Adipose tissue (tissue), 3 donors: ENCODE results near the gene ZNF641. TPM values are rescaled to one million over a fixed set of nuclear protein-coding genes. Genes with fewer than 3 reads are reported as not detected.

Experiments used
- H3K27ac ChIP-seq: one replicate; pipeline ENCODE4 v1.5.1; 2013; ENCODE audit warnings: low read depth, low read length
- WGBS, 3 donors: extraction: QIAGEN DNeasy Blood & Tissue Kit; methylation state at CpG; one replicate each; pipeline ENCODE4 v1.1.7; 2013; 5-methylcytosine and 5-hydroxymethylcytosine counted together
- polyA plus RNA-seq, 3 donors: library from polyadenylated mRNA; stranded (reverse); fragments of 200-250 nt; gene quantifications; one replicate each; pipeline ENCODE4 v1.2.3, GENCODE V29; 2013
- donor health status: healthy with polysubstance abuse.
- donor health status: Bipolar disorder and iron deficiency.
- donor health status: healthy.

Gene ZNF641
- polyA plus RNA-seq: 1 to 10 TPM; 6.8 to 9.9 (median 8.1) TPM

DNA sequence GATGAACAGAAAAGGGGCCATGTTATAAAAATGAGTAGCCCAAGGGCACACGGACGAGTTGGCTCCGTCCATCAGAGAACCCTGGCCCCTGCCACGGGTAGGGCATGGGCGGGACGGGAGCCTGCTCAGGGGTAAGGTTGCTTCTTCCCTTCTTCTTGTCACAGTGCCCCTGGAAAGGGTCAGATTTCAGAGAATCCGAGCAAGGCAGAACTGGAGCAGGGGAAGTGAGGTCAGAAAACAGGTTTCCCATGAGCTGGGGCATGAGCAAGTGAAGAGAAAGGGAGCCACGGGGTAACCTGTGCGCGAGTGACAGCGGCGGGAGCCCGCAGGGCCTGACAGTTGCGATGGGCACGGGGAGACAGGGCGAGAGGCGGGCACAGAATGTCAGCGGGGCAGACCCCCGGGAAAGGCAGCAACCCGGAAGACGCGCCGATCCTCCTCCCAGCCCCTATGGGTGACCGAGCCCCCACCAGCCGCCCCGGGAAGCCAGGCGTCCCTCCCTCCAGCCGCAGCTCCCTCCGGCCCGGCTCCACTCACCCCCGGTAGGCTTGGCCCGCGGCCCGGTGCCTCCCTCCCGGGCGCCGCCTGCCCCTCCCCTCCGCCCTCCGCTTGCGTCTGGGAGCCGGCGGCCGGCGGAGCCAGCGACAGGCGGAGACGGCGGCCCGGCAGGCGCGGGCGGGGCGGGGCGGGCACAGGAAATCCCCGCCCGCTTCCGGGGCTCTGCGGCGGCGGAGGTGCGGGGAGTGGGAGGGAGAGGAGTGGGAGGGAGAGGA, at the start of gene ZNF641:
Gene ZNF641, minus strand, starts transcription at position 671 of the 773 bp plus-strand sequence. CDS start 2,829 bp downstream, outside the sequence.
- 0% methylated on average over 36 to 61 of the region's 61 CpGs for WGBS, 3 donors

DNA sequence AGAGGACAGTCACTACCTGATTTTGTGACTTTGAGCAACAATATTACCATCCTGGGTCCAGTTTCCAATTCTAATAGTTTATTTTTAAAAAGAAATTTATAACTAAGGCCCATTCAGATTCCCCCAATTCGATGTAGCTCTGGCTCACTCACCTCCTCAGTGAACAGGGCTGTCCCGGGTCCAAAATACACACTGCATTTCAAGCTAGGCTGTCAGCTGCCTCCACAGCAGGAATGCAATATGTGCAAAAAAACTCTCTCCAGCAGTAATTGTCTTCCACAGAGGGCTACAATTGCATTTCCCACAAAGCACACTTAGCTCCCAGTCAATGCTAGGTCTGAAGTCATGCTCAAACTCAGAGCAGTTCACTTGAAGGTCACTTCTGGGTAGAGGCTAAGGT, 39.3 kb upstream of the ZNF641 start:
- 36 to 53% (median 42%) methylated on average over 2 of the region's 2 CpGs for WGBS, 3 donors

More for the DNA sequence above, at the start of gene ZNF641:
- peak within 1 kb of the TSS; percentile 56 for H3K27ac ChIP-seq

DNA sequence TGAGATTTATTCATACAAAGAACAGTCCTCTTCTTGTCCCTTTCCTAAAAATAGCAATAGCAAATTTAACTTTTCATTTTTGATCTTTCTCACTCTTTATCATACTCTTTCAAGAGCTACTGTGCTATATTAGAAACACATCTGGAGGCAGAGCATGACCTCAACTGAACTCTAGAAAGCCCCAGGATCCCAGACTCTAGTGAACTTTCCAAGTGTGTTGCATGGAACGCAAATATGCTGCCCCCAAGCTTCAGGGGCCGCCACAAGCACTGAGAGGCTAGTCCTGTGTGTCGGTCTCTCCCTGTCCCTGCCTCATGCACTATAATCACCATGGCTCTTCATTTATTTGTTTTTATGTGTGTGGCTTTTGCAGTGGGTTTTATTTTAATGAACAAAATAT, 38.7 kb upstream of the ZNF641 start:
- WGBS, 3 donors: 51 to 69% (median 62%) methylated on average over 3 of the region's 3 CpGs
- no peak overlapping the region for H3K27ac ChIP-seq

More for the DNA sequence above, 39.3 kb upstream of the ZNF641 start:
- no peak overlapping the region for H3K27ac ChIP-seq

DNA sequence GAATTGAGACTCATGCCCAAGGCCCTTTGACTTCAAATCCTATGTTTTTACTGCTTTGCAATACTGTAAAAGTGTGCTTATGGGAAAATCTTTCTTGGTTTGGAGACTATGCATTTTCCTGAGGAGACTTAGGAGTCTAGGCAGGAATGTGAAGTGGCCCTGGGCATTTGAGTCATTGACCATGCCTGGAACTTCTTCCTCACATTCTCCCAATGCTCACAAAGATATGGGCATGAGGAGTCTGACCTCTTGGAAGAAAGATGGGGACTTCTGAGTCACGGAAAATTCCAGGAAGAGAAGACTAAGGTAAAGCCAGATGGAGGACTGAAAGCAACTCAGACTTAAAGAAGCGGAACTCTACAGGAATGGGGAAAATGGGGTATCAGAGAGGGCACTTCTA, 38.2 kb upstream of the ZNF641 start:
- WGBS, 3 donors: 81 to 84% (median 82%) methylated on average over 2 of the region's 2 CpGs
- H3K27ac ChIP-seq: no peak overlapping the region

DNA sequence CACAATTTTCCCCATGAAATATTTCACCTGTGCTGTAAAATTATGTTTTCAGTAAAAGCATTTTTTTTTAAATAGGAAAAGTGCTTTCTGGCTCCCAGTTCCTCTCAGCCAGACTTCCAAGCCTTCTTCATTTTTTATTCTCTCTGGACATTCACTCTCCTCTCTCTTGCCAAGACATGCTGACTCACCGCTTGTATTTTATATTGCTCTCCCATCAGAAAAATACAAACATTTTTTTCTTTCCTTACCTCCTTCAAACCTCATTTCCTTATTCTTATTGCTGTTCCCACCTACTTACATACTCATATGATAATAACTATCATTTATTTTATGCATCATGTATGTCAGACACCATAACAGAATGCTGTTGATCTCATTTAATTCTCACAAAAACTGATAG, 37.7 kb upstream of the ZNF641 start:
- H3K27ac ChIP-seq: no peak overlapping the region
- 48 to 85% (median 55%) methylated on average over 1 of the region's 1 CpG for WGBS, 3 donors

DNA sequence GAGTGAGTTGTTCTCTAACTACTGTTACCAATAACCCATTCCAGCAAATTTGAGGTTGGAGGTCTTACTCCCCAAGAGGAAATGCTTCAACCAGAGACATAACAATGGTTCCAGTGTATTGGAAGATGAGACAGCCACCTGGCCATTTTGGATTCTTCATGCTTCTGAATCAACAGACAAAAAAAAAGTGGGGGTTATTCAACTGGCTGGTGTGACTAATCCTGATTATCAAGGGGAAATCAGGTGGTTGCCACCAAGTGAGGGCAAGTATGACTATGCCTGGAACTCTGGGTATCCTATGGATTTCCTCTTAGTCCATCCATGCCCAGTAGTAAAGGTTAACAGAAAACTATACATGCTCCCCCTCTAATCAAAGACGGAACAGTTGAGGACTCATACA, 29.9 kb upstream of the ZNF641 start:
- no peak overlapping the region for H3K27ac ChIP-seq
- 90 to 100% (median 92%) methylated on average over 1 of the region's 1 CpG for WGBS, 3 donors

DNA sequence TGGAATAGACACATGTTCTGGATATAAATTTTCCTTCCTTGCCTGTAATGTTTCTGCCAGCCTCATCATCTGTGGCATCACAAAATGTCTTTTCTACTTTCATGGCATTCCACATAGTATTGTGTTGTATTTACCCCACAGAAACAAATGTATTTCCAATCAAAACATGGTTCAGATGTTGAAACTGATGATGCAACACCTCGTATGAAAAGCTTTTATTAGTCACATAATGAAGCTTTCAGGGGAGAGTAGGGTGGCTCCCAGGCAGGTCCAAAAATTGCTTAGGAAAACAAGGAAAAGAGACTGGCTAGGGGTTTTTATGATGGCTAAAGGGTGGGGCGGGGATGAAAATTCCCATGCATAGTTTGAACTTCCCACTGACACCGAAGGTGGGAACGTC, 29.1 kb upstream of the ZNF641 start:
- no peak overlapping the region for H3K27ac ChIP-seq
- 36 to 64% (median 58%) methylated on average over 4 of the region's 4 CpGs for WGBS, 3 donors

DNA sequence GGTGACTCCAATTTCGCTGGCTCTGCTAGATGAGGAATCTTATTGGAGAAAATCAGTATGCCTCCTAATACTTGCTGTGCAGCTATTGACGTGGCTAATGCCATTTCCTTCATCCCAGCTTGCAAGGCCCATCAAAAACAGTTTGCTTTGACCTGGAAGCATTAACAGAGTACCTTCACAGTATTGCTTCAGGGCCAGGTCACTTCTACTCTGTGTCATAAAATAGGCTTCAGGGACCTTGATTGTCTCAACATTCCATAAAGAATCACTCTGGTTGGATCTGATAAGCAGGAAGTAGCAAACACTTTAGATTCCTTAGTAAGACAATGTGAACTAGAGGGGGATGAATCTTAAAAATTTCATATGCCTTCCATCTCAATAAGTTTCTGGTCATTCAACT, 26.9 kb upstream of the ZNF641 start:
- WGBS, 3 donors: 47 to 76% (median 65%) methylated on average over 2 of the region's 2 CpGs
- H3K27ac ChIP-seq: no peak overlapping the region

DNA sequence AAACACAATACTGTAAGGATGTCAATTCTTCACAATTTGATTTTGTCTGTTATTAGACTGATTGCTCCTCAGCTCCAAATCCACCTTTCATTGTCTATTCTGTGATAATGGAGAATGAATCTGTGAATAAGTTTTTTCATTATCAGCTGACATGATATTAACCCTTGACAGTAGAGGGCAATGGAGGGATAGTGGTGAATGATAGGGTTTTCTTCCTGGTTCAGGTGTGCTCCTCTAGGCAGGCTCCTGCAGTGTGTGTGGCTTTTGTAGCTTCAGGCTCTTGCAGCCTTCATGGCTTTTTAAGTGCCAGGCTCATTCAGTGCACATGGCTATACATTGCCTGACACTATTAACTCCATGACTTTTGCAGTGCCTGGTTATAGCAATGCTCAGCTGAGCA, 23.4 kb upstream of the ZNF641 start:
- no peak overlapping the region for H3K27ac ChIP-seq

DNA sequence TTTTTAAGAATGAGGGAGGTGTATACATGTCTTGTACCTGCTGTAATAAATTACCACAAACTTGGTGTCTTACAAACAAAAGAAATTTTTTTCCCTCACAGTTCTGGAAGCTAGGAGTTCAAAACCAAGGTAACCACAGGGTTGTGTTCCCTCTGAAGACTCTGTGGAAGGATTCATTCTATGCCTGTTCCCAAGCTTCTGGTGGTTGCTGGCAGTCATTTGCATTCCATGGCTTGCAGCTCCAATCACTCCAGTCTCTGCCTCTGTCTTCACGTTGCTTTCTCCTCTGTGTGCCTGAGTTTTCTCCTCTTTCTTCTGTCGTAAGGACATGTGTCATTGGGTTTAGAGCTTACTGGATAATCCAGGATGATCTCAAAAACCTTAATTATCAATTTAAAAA, 15.4 kb upstream of the ZNF641 start:
- H3K27ac ChIP-seq: no peak overlapping the region
- WGBS, 3 donors: 52 to 72% (median 61%) methylated on average over 2 of the region's 2 CpGs

DNA sequence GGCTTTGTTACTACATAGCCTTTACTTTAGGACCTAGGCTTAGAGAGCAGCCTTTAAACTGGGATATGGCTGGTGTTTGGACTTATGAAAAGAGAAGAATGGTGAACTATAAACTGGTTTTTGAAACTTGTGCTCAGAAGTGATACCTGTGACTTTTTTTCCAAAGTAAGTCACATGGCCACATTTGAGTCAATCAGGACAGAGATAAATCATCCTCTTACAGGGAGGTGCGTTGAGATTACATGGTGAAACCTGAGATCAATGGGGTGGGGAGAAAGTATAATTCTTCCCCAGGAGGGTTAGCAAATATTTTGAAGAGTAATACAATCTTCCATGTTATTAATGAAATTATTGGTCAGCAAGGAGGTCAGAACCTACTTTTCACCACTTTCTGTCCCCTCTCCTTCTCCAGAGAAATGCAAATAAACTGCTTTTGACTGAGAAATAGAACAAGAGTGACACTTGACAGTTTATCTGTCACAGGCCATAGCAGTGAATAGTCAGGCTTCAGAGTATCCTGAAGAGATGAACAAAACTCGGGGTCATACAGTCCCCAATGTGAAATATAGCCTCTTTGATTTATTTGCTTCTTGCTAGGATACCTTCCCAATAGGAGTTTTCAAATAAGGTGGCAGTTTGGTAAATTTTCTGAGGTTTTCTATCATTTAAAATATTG, 11.1 kb upstream of the ZNF641 start:
- 74 to 88% (median 82%) methylated on average over 2 of the region's 2 CpGs for WGBS, 3 donors
- no peak overlapping the region for H3K27ac ChIP-seq

DNA sequence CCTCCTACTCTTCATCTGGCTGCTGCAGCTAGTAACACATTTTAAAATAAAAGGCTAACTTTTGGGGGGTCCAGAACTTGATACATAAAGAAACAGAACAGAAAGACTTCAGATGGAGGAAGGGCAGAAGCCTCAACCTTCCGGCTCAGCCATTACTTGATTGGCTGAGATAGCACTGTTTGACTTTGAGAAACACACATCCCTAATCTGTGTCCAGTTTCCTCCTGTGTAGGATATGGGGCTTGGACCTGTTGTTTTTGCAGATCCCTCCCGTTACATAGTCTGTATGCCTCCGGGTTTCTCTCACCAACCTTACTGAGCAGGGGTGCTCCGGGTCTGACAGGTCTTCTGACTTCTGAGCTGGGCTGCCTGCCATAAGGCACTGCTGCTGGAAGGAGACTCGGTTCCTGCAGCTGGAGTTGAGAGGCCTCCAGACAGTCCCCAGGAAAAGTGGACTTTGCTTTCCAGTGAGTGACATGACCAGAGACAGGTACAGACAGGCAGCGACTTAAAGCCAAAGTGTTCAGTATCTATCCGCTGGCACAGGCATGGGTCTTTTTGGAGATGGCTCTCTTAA, 8.3 kb upstream of the ZNF641 start:
- WGBS, 3 donors: 53 to 87% (median 85%) methylated on average over 7 of the region's 7 CpGs
- no peak overlapping the region for H3K27ac ChIP-seq

DNA sequence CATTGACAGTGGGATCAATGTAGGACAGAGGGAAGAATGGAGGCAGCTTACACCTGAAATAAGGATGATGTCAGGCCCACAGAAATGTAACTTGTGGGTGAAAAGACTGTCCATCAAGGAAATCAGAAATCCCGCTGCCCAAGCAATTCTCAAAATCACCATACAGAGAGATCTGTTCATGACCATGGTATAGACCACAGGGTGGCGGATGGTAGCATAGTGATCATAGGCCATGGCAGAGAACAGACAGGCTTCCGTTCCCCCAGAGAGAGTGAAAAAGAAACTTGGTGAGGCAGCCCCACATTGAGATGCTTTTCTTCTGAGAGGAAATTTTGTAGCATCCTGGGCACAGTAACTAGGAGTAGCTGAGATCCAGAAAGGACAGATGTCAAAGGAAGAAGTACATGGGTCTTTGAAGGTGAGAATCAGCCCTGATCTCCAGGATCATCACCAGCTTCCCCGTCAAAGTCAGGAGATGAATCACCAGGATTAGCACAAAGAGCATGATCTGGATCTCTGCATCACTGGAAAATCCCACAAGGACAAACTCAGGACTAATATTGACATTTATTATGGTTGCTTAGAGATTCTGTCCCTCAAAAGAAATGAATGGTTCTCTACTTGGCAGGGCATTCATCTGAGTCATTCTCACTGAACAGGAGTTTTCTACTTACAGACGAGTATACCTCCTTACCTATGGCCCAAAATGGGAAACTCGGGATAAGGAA, 5.5 kb upstream of the ZNF641 start:
- WGBS, 3 donors: 81 to 92% (median 91%) methylated on average over 6 of the region's 6 CpGs
- H3K27ac ChIP-seq: no peak overlapping the region

DNA sequence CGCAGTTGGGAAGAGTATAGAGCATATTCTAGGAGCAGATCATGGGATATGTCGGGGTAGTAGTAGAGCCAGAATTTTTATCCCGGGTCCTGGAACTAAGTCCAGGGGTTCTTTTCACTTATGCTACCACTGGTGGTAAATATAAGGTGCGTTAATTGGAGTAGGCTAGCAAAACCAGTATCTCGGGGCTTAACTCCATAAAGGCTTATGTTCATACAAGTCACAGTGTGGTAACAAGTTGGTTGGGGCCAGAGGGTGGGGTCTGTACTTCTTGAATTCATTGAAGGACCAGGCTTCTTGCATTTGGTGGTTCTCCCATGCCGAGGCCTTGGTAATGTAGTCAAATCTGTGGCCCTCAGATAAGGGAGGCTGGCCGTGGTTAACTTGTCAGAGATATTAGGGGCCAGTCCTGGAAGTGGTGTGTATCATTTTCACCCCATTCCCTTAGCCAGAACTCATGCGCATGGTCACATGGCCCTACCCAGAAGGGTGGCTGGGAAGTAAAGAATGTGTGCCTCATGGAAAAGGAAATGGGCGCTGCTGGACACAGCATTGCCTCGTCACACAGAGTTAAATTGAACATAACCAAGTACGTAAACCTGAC, 1.5 kb upstream of the ZNF641 start:
- H3K27ac ChIP-seq: no peak overlapping the region
- 67 to 96% (median 94%) methylated on average over 11 of the region's 11 CpGs for WGBS, 3 donors

DNA sequence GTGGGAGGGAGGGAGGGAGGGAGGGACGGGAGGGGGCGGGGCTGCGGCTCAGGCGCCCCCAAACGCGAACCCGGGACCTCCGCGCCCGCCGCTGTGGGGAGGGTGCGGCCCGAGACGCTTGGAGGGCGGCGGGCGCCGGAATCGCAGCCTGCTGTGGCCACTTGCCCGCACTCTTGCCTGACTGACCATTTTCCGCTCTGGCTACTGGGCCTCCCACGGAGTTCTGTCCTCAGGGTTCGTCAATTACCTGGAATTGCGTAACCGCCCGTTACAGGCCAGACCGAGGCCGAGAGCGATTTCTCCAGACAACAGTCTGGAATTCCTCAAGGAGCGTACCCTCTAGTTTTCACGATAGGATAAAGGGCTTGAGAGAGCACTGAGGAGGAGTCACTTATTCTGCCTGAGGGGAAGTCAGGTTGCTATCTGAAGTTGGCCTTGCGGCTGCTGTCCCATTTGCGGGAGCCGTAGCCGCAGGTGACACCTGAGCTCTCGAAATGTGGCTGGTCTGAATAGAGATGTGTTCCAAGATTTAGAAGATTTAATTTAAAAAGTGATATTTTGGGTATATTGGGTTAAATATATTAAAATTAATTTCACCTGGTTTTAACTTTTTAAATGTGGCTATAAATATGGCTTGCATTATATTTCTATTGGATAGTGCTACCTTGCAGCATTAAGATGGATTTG, 446 bp upstream of the ZNF641 start:
- WGBS, 3 donors: 1% methylated on average over 33 to 35 of the region's 36 CpGs
- H3K27ac ChIP-seq: peak overlapping the region; percentile 19

DNA sequence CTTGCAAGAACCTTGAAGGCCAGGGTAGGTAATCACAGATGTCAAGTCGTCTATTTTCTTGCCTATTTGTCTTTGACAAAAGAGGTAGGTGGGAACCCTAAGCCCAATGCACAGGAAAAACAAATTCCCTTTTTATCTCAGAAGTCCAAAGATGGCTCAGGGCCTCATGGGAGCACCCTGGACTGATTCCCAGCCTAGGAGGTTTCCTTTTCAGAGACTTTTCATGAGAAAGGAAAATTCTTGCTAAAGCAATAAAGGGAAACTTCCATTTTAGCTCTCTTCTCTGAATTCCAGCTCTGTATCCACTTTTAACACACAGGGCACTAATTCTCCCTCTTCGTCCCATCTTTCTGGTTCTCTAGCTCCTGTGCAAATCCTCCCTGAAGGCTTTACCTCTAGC, 1.2 kb downstream of the ZNF641 start:
- 19 to 30% (median 28%) methylated on average over 2 of the region's 2 CpGs for WGBS, 3 donors

DNA sequence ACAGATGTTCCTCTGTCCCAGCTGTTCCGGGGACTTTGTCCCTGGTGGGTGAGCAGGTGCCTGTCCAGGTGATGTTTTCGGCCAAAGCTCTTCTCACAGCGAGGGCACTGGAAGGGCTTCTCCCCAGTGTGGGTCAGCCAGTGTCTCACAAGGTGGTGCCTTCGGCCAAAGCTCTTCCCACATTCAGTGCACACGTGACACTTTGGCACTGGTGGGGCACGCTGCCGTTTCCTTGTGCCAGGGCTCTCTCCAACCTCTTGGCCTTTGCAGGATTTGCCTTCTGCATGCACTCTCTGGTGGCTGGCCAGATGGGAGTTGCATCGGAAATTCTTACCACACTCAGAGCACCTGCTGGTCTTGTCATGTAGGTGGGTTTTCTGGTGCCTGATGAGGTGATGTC, 7.7 kb downstream of the ZNF641 start:
- no peak overlapping the region for H3K27ac ChIP-seq
- 94 to 98% (median 96%) methylated on average over 8 of the region's 8 CpGs for WGBS, 3 donors

More for the DNA sequence above, 1.2 kb downstream of the ZNF641 start:
- H3K27ac ChIP-seq: no peak overlapping the region

DNA sequence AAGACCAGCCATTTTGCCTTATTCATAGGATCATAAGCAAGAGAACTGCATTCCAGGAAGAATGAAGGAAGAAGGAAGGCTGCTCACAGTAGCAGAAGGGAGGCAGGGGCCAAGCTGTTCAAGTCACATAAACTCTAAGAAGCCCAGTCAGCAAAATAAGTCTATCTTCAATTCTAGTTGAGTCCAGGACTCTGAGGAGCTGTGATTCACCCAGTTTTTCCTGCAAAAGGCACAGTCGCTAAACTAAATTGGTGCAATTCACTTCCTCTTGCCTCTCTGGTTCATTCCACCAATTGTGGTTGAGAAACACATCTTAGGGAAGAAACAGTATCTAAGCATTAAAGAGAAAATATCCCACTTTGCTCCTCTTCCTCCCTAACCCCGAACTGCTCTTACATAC, 9.8 kb downstream of the ZNF641 start:
- WGBS, 3 donors: 66 to 83% (median 79%) methylated on average over 2 of the region's 2 CpGs
- no peak overlapping the region for H3K27ac ChIP-seq
